Hepatocyte (in vitro differentiated cells): Measurements from ENCODE around the gene GRID1. TPM values are rescaled to one million over a fixed set of nuclear protein-coding genes. Genes with fewer than 3 reads are reported as not detected.
A peak's percentile ranks its signal among the peaks of the same experiment; 100 is the strongest.
"Not testable (repeated sequence)": the region's sequence is repeated elsewhere in the genome, so short reads cannot be mapped to it uniquely, and the experiment has no call there.

Source experiments
- DNase-seq: peaks from one replicate; pipeline ENCODE4 v3.0.0-alpha.2; 2016; ENCODE audit warnings: low spot score
- H2AFZ ChIP-seq: fragments of 200-600 bp; sonication (generic); 2 replicates; pipeline ENCODE4 v1.6.0; 2016; ENCODE audit warnings: antibody characterized with exemption, mild to moderate bottlenecking
- H3K27ac ChIP-seq: fragments of 200-600 bp; sonication (generic); 2 replicates; pipeline ENCODE4 v1.5.1; 2016; ENCODE audit warnings: mild to moderate bottlenecking
- H3K27me3 ChIP-seq: fragments of 200-600 bp; sonication (generic); 2 replicates; pipeline ENCODE4 v1.6.1; 2016
- H3K36me3 ChIP-seq: fragments of 200-600 bp; sonication (generic); replicated peaks from 2 replicates; pipeline ENCODE4 v1.5.1; 2016; ENCODE audit warnings: low read depth; ENCODE audit not compliant: insufficient read depth
- H3K4me1 ChIP-seq: fragments of 200-600 bp; sonication (generic); 2 replicates; pipeline ENCODE4 v1.5.1; 2016; ENCODE audit warnings: mild to moderate bottlenecking, moderate library complexity; ENCODE audit not compliant: insufficient read depth
- H3K4me2 ChIP-seq: fragments of 200-600 bp; sonication (generic); 2 replicates; pipeline ENCODE4 v1.6.0; 2016
- H3K4me3 ChIP-seq: fragments of 200-600 bp; sonication (generic); 2 replicates; pipeline ENCODE4 v1.5.1; 2016; ENCODE audit warnings: mild to moderate bottlenecking
- H3K79me2 ChIP-seq: fragments of 200-600 bp; sonication (generic); 2 replicates; pipeline ENCODE4 v1.6.0; 2017; ENCODE audit warnings: mild to moderate bottlenecking
- H3K9me2 ChIP-seq: fragments of 200-600 bp; sonication (generic); replicated peaks from 2 replicates; pipeline ENCODE4 v1.6.0; 2017; ENCODE audit warnings: mild to moderate bottlenecking; ENCODE audit not compliant: insufficient read depth
- H3K9me3 ChIP-seq: fragments of 200-600 bp; sonication (generic); 2 replicates; pipeline ENCODE4 v1.5.1; 2016; ENCODE audit warnings: low read depth, mild to moderate bottlenecking
- H4K20me1 ChIP-seq: fragments of 200-600 bp; sonication (generic); 2 replicates; pipeline ENCODE4 v1.6.0; 2016; ENCODE audit warnings: mild to moderate bottlenecking; ENCODE audit not compliant: insufficient read depth, poor library complexity, severe bottlenecking
- CTCF ChIP-seq: fragments of 200-600 bp; sonication (generic); IDR thresholded peaks from 2 replicates; pipeline ENCODE4 v1.5.1; 2016; ENCODE audit warnings: antibody characterized with exemption, mild to moderate bottlenecking; ENCODE audit not compliant: poor library complexity
- EZH2 ChIP-seq: fragments of 200-600 bp; sonication (generic); IDR thresholded peaks from 2 replicates; pipeline ENCODE4 v1.6.1; 2016; ENCODE audit warnings: antibody characterized with exemption, mild to moderate bottlenecking, borderline replicate concordance
- EZH2phosphoT487 ChIP-seq: fragments of 200-600 bp; sonication (generic); IDR thresholded peaks from one replicate; pipeline ENCODE4 v1.6.1; 2018; ENCODE audit warnings: antibody characterized with exemption, mild to moderate bottlenecking, low read depth, moderate library complexity; ENCODE audit not compliant: unreplicated experiment, severe bottlenecking
- WGBS: methylation state at CpG from one replicate; pipeline ENCODE4 v1.1.6; 2016; ENCODE audit warnings: low lambda C conversion rate; ENCODE audit errors: missing lambda C conversion rate; 5-methylcytosine and 5-hydroxymethylcytosine counted together
- polyA plus RNA-seq: library from polyadenylated mRNA; unstranded; fragments of >200 nt; fragmentation: Nextera tagmentation; extraction: Ambion mirVana; gene quantifications from 2 replicates; pipeline ENCODE4 v1.2.1, GENCODE V29; 2016
- total RNA-seq: library from RNA; depleted of rRNA; stranded (reverse); fragments of >200 nt; gene quantifications from 2 replicates; pipeline ENCODE4 v1.2.3, GENCODE V29; 2014

Gene GRID1
- total and polyA plus RNA-seq, 2 experiments from 2014 or later: 0.07 to 0.37 TPM

GRCh38 chr10:86077871-86078638 is 288.5 kb downstream of the GRID1 start:
- H3K4me3 ChIP-seq: no peak overlapping the region
- no peaks in the 10 kb centered on the region for H3K27me3 ChIP-seq
- no peak overlapping the region for H2AFZ ChIP-seq
- H4K20me1 ChIP-seq: no peaks in the 10 kb centered on the region
- H3K9me2 ChIP-seq: no peaks in the 10 kb centered on the region
- WGBS: 82% methylated on average over 9 of the region's 9 CpGs
- H3K4me1 ChIP-seq: peaks cover 9% of the 10 kb centered on the region
- peak overlapping the region; percentile 68 for H3K27ac ChIP-seq
- TF ChIP-seq EZH2phosphoT487: no peak
- no peak for TF ChIP-seq EZH2
- TF ChIP-seq CTCF: no peak
- no peaks in the 10 kb centered on the region for H3K9me3 ChIP-seq
- H3K36me3 ChIP-seq: no peaks in the 10 kb centered on the region
- DNase-seq: no peak
- no peak overlapping the region for H3K4me2 ChIP-seq
- no peaks in the 10 kb centered on the region for H3K79me2 ChIP-seq

- no peak for TF ChIP-seq CTCF
- TF ChIP-seq EZH2phosphoT487: no peak
- TF ChIP-seq EZH2: no peak
- Histone ChIP-seq H3K4me1 (peaks cover 9% of the 10 kb centered on the region), H3K36me3 (no peaks in the 10 kb centered on the region), H3K9me3 (no peaks in the 10 kb centered on the region), H4K20me1 (no peaks in the 10 kb centered on the region), H3K4me2 (no peak overlapping the region), H3K9me2 (no peaks in the 10 kb centered on the region), H3K79me2 (no peaks in the 10 kb centered on the region), H3K27me3 (no peaks in the 10 kb centered on the region), H3K27ac (no peak overlapping the region), H3K4me3 (no peak overlapping the region), H2AFZ (no peak overlapping the region)
- no peak for DNase-seq
- 97% methylated on average over 6 of the region's 6 CpGs for WGBS
Observed at GRCh38 chr10:86077271-86077670, 289.3 kb downstream of the GRID1 start.

DNA sequence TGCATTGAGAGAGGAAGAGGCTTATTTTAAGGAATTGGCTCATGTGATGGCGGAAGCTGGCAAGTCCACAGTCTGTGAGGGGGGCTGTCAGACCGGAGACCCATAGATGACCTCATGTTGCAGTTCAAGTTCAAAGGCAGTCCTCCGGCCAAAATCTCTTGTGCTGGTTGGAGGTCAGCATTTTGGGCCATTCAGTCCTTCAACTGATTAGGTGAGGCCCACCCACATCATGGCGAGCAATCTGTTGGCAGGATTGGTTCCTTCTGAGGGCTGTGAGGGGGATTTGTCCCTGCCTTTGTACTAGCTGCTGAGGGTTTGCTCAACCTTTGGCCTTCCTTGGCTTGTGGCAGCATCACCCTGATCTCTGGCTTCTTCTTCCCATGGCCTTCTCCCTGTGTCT is 290.1 kb downstream of the GRID1 start:
- not testable (repeated sequence) for H3K4me3 ChIP-seq, H3K79me2 ChIP-seq, H4K20me1 ChIP-seq, H3K9me3 ChIP-seq, DNase-seq, H3K4me1 ChIP-seq, H3K9me2 ChIP-seq, H3K27ac ChIP-seq, H3K36me3 ChIP-seq, H2AFZ ChIP-seq, H3K4me2 ChIP-seq, H3K27me3 ChIP-seq
- WGBS: 78% methylated on average over 4 of the region's 4 CpGs

DNA sequence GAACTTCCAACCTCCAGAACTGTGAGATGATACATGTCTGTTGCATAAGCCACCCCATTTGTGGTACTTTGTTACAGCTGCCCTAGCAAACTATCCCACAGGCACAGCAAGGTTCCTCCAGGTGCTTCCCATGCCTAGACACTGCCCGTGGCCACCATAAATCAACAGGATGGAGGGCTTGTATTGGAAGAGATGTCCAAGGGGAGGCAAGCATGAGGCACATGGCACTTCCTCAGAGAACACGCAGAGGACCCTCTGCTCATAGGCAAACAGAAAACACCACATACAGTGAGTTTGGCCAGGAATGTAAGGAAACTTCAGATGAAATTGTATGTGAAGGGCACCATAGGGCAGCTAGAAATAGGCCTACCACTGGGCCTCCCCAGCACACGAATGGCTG is 291.1 kb downstream of the GRID1 start:
- Histone ChIP-seq H3K27ac (no peak overlapping the region), H2AFZ (no peak overlapping the region), H3K4me1 (peaks cover 9% of the 10 kb centered on the region), H4K20me1 (no peaks in the 10 kb centered on the region), H3K9me3 (no peaks in the 10 kb centered on the region), H3K4me2 (no peak overlapping the region), H3K27me3 (no peaks in the 10 kb centered on the region), H3K4me3 (no peak overlapping the region), H3K36me3 (no peaks in the 10 kb centered on the region), H3K9me2 (no peaks in the 10 kb centered on the region), H3K79me2 (no peaks in the 10 kb centered on the region)
- 94% methylated on average over 3 of the region's 3 CpGs for WGBS
- TF ChIP-seq CTCF (no peak), EZH2phosphoT487 (no peak), EZH2 (no peak)
- no peak for DNase-seq
